SU-DHL-6 (cell line): ENCODE measurements around the gene FANCD2.

Source experiments
- EZH2phosphoT487 ChIP-seq: fragments of 200-600 bp; sonication (generic), shearing (Covaris generic); conservative IDR thresholded peaks from 2 replicates; pipeline ENCODE4 v1.6.1; 2018; ENCODE audit warnings: mild to moderate bottlenecking, antibody characterized with exemption, low read length, moderate library complexity, mixed read lengths
- TF ChIP-seq, protein P1 (sequence below): fragments of 200-600 bp; sonication (generic); IDR thresholded peaks from one replicate; pipeline ENCODE4 v1.5.1; 2017; ENCODE audit warnings: antibody characterized with exemption, mild to moderate bottlenecking, low read length, moderate library complexity; ENCODE audit not compliant: insufficient read depth, poor library complexity, severe bottlenecking

DNA sequence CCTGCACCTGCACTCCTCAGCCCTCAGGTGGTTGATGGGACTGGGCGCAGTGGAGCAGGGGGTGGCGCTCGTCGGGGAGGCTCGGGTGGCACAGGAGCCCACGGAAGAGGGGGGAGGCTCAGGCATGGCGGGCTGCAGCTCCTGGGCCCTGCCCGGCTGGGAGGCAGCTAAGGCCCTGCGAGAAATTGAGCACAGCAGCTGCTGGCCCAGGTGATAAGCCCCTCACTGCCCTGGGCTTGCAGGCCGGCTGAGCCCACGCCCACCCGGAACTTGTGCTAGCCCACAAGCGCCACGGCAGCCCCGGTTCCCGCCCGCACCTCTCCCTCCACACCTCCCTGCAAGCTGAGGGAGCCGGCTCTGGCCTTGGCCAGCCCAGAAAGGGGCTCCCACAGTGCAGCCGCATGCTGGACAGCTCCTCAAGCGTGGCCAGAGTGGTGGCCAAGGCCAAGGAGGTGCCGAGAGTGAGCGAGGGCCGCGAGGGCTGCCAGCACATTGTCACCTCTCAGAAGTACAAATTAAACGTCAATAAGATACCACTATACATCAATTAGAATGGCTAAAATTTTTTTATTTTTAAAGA is 110.3 kb downstream of the FANCD2 start:
- TF ChIP-seq, protein P1, sequence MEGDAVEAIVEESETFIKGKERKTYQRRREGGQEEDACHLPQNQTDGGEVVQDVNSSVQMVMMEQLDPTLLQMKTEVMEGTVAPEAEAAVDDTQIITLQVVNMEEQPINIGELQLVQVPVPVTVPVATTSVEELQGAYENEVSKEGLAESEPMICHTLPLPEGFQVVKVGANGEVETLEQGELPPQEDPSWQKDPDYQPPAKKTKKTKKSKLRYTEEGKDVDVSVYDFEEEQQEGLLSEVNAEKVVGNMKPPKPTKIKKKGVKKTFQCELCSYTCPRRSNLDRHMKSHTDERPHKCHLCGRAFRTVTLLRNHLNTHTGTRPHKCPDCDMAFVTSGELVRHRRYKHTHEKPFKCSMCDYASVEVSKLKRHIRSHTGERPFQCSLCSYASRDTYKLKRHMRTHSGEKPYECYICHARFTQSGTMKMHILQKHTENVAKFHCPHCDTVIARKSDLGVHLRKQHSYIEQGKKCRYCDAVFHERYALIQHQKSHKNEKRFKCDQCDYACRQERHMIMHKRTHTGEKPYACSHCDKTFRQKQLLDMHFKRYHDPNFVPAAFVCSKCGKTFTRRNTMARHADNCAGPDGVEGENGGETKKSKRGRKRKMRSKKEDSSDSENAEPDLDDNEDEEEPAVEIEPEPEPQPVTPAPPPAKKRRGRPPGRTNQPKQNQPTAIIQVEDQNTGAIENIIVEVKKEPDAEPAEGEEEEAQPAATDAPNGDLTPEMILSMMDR: no peak
- TF ChIP-seq EZH2phosphoT487: no peak
